GM10248 (cell line): Measurements from ENCODE around the gene TUBE1.

Source experiments
- CTCF ChIA-PET: fragments of 300-600 bp; sonication (Branson Sonifier 250); formaldehyde crosslinking; extraction: SDS; loops from one replicate; lab custom pipeline; 2021; ENCODE audit warnings: antibody characterized with exemption; lab: Yijun Ruan, JAX
- POLR2A ChIA-PET: fragments of 350-650 bp; sonication (Branson Sonifier 250); formaldehyde crosslinking; extraction: SDS; loops from one replicate; lab custom pipeline; 2020; ENCODE audit warnings: antibody characterized with exemption; lab: Yijun Ruan, JAX
- DNase-seq: peaks from one replicate; pipeline ENCODE4 v3.0.0; 2012; ENCODE audit errors: extremely low spot score
- TF ChIP-seq, protein P1 (sequence below): IDR thresholded peaks from 2 replicates; pipeline ENCODE4 v1.5.1; 2012; ENCODE audit warnings: mild to moderate bottlenecking, low read depth; ENCODE audit errors: extremely low read depth, missing control alignments, control extremely low read depth

TUBE1 gene

DNA sequence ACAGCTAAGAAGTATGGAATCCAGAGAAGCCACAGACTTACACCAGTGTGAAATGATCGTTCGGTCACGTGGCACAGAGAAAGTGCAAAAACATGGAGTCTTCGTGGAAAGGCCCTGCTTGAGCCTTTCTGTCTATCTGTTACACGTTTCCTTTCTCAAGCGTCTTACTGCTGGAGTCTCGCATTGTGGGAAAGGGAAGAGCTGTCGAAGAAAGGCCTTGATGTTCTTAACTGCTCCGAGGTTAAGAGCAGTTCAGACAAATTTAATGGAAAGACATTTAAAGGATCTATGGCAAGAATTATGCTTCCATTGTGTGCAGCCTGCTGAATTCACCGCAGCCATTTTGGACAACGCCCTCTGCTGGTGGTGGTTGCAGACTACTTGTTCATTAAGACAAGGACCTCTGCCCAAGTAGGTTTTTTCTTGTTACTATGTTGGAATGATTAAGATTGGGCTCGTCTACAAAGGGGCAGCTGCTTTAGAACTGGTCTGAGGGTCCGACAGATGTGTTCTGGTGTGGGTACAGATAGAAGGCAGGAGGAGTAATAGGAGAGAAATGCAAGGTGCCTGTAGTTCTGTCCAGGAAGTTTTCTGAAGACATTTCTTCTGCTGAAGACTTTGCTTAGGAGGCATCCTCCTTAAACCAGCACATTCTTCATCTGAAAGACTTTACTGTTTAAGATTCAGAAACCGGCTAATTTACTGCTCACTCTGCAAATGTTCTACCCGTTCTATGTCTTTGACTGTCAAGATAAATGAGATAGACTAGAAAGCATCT is 58.0 kb downstream of the TUBE1 start:
- CTCF ChIA-PET: interaction anchor here (0.8 to 4.3 kb wide), 27 partner anchors 9 to 1346 kb away, joined by 3 to 52 read pairs (median 4); partner anchors contain the start of genes FAM229B and TUBE1
- DNase-seq: peak; percentile 60
- POLR2A ChIA-PET: no interaction called here
- TF ChIP-seq, protein P1, sequence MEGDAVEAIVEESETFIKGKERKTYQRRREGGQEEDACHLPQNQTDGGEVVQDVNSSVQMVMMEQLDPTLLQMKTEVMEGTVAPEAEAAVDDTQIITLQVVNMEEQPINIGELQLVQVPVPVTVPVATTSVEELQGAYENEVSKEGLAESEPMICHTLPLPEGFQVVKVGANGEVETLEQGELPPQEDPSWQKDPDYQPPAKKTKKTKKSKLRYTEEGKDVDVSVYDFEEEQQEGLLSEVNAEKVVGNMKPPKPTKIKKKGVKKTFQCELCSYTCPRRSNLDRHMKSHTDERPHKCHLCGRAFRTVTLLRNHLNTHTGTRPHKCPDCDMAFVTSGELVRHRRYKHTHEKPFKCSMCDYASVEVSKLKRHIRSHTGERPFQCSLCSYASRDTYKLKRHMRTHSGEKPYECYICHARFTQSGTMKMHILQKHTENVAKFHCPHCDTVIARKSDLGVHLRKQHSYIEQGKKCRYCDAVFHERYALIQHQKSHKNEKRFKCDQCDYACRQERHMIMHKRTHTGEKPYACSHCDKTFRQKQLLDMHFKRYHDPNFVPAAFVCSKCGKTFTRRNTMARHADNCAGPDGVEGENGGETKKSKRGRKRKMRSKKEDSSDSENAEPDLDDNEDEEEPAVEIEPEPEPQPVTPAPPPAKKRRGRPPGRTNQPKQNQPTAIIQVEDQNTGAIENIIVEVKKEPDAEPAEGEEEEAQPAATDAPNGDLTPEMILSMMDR: peak; percentile 75

DNA sequence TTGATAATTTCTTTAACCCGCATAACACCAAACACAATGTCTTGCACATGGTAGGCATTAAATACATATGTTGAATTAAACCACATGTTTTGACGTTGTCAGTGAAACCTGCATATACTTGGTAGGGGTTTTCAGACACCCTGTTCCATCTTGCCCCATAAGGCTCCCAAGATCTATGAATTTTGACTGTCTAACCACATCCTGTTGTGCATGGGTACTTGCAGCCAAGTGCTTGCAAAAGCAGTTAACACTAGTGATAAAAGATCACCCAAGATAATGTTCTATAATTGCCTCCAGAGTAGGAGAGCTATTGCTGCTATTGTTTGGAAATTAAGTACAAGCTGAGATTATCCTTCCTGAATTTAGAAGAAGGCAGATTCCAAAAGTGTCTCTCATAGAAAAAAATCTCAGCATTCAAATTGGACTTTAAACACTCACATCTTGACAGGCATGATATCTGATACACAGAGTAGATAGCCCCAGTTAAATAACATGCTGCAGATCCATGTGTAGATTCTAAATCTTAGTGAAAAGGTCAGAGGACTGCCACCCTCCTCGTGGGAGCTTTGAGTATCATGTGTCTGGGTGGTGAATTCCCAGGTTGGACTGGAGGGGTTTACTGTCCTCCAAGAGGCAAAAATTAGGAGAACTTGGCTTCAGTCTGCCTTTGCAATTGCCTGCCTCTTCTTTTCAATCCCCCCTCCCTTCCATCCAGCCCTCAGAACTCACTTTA is 59.2 kb downstream of the TUBE1 start:
- CTCF ChIA-PET: interaction anchor here (0.9 to 4.3 kb wide), 27 partner anchors 8 to 1345 kb away, joined by 3 to 52 read pairs (median 4); partner anchors contain the start of genes FAM229B and TUBE1
- POLR2A ChIA-PET: no interaction called here
- no peak for DNase-seq
- TF ChIP-seq, protein P1: no peak

DNA sequence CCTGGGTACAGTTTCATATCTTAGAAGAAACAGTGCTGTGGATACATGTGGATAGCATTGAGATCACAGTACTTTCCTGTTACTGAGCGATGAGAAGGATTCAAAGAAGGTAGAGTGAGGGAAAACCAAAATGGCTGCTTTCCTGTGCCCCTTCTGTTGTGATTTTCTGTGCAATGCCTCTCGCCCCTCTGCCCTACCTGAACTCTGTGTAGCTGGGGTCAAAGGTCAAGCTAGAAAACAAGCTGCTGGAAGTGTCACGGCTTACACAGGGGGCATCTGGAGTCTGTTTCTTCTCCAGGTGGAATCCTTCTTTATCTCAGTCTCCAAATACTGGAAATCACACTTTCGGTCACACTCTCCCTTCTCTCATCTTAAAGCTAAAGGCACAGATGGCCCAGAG is 60.3 kb downstream of the TUBE1 start:
- TF ChIP-seq, protein P1: no peak

DNA sequence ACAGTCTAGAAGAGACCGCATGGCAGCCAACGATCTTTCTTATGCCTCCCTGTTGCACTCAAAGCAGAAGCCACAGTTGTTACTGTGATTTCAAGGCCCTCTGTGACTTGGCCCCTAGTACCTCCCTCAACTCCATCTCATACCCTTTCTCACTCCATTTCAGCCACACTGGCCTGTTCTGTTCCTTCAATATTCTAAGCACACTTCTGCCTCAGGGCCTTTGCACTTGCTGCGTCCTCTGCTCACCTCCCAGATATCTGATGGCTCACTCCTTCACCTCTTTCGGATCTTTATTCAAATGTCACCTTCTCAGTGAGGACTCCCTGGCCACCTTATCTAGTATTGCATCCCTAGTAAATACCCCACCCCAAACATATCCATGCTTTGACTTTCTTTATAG is 62.8 kb downstream of the TUBE1 start:
- CTCF ChIA-PET: interaction anchor here (1.0 to 1.3 kb wide), 2 partner anchors 14 to 19 kb away, joined by 3 to 4 read pairs; no protein-coding TSS in a partner anchor
- no peak for DNase-seq
- TF ChIP-seq, protein P1: no peak
- POLR2A ChIA-PET: no interaction called here

More for the DNA sequence above, 60.3 kb downstream of the TUBE1 start:
- DNase-seq: no peak
- CTCF ChIA-PET: interaction anchor here (1.0 to 4.3 kb wide), 8 partner anchors 10 to 317 kb away, joined by 3 to 52 read pairs (median 10); no protein-coding TSS in a partner anchor
- POLR2A ChIA-PET: no interaction called here

DNA sequence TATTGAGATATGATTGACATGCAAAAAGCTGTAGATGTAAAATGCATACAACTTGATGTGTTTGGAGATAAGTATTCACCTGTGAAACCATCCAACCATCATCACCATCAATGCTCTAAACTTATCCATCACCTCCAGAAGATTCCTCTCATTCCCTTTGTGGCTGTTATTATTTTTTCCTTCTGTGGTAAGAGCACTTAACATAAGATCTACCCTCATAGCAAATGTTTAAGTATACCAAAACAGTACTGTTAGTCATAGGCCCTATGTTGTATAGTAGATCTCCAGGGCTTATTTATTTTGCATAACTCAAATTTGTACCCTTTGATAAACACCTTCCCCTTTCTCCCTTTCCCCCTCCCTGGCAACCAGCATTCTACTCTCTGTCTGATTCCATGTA is 64.5 kb downstream of the TUBE1 start:
- CTCF ChIA-PET: interaction anchor here (1.2 kb wide), 1 partner anchor 10 kb away, joined by 3 read pairs; no protein-coding TSS in a partner anchor
- TF ChIP-seq, protein P1: no peak
- DNase-seq: no peak
- POLR2A ChIA-PET: no interaction called here

DNA sequence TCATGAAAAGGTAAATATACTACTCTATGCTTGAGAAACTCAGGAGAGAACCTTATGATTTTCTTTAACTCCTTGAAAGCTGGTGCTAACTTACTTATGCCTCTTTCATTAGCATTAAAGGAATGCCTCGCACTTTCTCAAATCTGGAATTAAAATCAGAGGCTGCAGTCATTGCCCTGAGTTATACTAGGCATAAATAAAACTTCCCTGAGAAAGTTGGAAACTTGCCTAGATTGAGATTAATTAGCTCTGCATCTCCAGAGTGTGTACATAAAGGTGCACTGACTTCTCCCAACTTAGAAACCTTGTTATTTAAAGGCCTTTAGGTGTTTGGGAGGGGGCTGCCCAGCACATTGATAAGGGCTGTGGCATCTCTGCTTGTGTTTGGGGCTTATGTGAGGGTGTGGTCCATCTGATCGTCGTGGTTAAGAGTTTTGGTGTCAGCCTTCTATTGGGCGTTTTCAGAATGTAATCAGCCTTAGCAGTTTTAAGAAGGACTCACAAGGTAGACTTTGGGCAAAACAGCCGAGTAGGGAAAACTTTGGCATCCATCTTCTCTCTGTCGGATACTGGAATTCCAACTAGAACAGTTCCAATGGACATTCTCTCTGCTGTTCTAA is 65.5 kb downstream of the TUBE1 start:
- TF ChIP-seq, protein P1: no peak
- DNase-seq: no peak
- CTCF ChIA-PET: interaction anchor here (2.2 to 2.4 kb wide), 2 partner anchors 12 to 21 kb away, joined by 19 to 20 read pairs; no protein-coding TSS in a partner anchor
- POLR2A ChIA-PET: no interaction called here
